Measurements from ENCODE around the gene PPP1R14B.

GRCh38 chr11:64226507-64227051 is 20.2 kb downstream of the PPP1R14B start:
- no peak for TF ChIP-seq EZH2 (IDR thresholded peaks at IDR 0.05; ENCODE audit: low read length, unreplicated experiment)
- TF ChIP-seq CTCF (conservative IDR thresholded peaks at IDR 0.05; ENCODE audit: low read depth, low read length): no peak
